ENCODE measurements around the gene GTF2I.
"Not testable (repeated sequence)": the region's sequence is repeated elsewhere in the genome, so short reads cannot be mapped to it uniquely, and the experiment has no call there.

Gene GTF2I

GRCh38 chr7:74683799-74684198 is 26.3 kb downstream of the GTF2I start:
- no peaks in the 10 kb centered on the region for H3K9me3 ChIP-seq (ENCODE audit: control extremely low read depth in 1 of 5, control insufficient read depth in 4 of 5, insufficient read depth in 2 of 5, low read depth in 1 of 5, low read length in 4 of 5)
- WGBS (ENCODE audit: insufficient coverage): 100% methylated on average over 3 of the region's 5 CpGs
- no peak overlapping the region for H3K27ac ChIP-seq (ENCODE audit: insufficient read depth in 1 of 2, low read depth in 1 of 2, low read length in 2 of 2, poor library complexity in 1 of 2, severe bottlenecking in 2 of 2)
- H3K4me3 ChIP-seq (ENCODE audit: control insufficient read depth in 1 of 7, extremely low read depth in 1 of 7, insufficient read depth in 4 of 7, low read depth in 2 of 7, low read length in 6 of 7): no peak overlapping the region
- DNase-seq: no peak
- ChIA-PET POLR2A (no interaction called here), CTCF (no interaction called here)
- no peaks in the 10 kb centered on the region for H3K27me3 ChIP-seq (replicated peaks in 2 of 5; ENCODE audit: control insufficient read depth in 4 of 5, insufficient read depth in 5 of 5, low read length in 4 of 5)
- no peaks in the 10 kb centered on the region for H3K4me1 ChIP-seq (ENCODE audit: control extremely low read depth in 1 of 4, control insufficient read depth in 4 of 4, insufficient read depth in 4 of 4, low read length in 3 of 4)
- H3K36me3 ChIP-seq (ENCODE audit: control insufficient read depth in 4 of 4, insufficient read depth in 4 of 4, low read length in 3 of 4): peaks cover 2 to 31% (median 6%) of the 10 kb centered on the region in 4 experiments

DNA sequence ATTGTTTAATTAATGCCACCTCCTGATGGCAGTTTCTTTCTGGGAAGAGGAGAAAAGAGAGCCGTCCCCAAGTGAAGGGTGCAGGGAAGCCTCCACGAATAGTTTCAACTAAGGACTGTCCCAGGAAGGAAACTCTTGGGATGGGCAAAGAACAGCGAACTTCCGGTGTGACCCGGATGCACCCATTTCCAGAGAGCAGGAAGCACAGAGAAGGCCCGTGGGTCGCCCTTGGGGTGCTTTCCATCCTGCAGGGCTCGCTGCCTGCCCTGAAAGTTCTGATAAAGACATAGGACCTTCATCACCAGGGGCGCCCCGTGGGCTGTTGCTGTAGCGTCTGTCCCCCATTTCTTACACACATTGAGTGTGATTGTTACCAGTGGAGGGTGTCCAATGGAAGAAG is 27.0 kb downstream of the GTF2I start:
- CTCF ChIA-PET: no interaction called here
- H3K27ac ChIP-seq (ENCODE audit: insufficient read depth in 1 of 2, low read depth in 1 of 2, low read length in 2 of 2, poor library complexity in 1 of 2, severe bottlenecking in 2 of 2): no peak overlapping the region
- H3K27me3 ChIP-seq (replicated peaks in 2 of 5; ENCODE audit: control insufficient read depth in 4 of 5, insufficient read depth in 5 of 5, low read length in 4 of 5): no peaks in the 10 kb centered on the region
- no peaks in the 10 kb centered on the region for H3K4me1 ChIP-seq (ENCODE audit: control extremely low read depth in 1 of 4, control insufficient read depth in 4 of 4, insufficient read depth in 4 of 4, low read length in 3 of 4)
- H3K4me3 ChIP-seq (ENCODE audit: control insufficient read depth in 1 of 7, extremely low read depth in 1 of 7, insufficient read depth in 4 of 7, low read depth in 2 of 7, low read length in 6 of 7): no peak overlapping the region
- no peaks in the 10 kb centered on the region for H3K9me3 ChIP-seq (ENCODE audit: control extremely low read depth in 1 of 5, control insufficient read depth in 4 of 5, insufficient read depth in 2 of 5, low read depth in 1 of 5, low read length in 4 of 5)
- no peak for DNase-seq
- peaks cover 4 to 34% (median 8%) of the 10 kb centered on the region in 4 experiments for H3K36me3 ChIP-seq (ENCODE audit: control insufficient read depth in 4 of 4, insufficient read depth in 4 of 4, low read length in 3 of 4)
- WGBS (ENCODE audit: insufficient coverage): 95% methylated on average over 7 of the region's 11 CpGs
- POLR2A ChIA-PET: no interaction called here

GRCh38 chr7:74684921-74685320 is 27.4 kb downstream of the GTF2I start:
- DNase-seq: no peak
- CTCF ChIA-PET: no interaction called here
- no peaks in the 10 kb centered on the region for H3K9me3 ChIP-seq (ENCODE audit: control extremely low read depth in 1 of 5, control insufficient read depth in 4 of 5, insufficient read depth in 2 of 5, low read depth in 1 of 5, low read length in 4 of 5)
- H3K4me1 ChIP-seq (ENCODE audit: control extremely low read depth in 1 of 4, control insufficient read depth in 4 of 4, insufficient read depth in 4 of 4, low read length in 3 of 4): no peaks in the 10 kb centered on the region
- POLR2A ChIA-PET: no interaction called here
- no peaks in the 10 kb centered on the region for H3K27me3 ChIP-seq (replicated peaks in 2 of 5; ENCODE audit: control insufficient read depth in 4 of 5, insufficient read depth in 5 of 5, low read length in 4 of 5)
- H3K4me3 ChIP-seq (ENCODE audit: control insufficient read depth in 1 of 7, extremely low read depth in 1 of 7, insufficient read depth in 4 of 7, low read depth in 2 of 7, low read length in 6 of 7): no peak overlapping the region
- peaks cover 7 to 36% (median 12%) of the 10 kb centered on the region in 4 experiments for H3K36me3 ChIP-seq (ENCODE audit: control insufficient read depth in 4 of 4, insufficient read depth in 4 of 4, low read length in 3 of 4)
- WGBS (ENCODE audit: insufficient coverage): 100% methylated on average over 4 of the region's 5 CpGs
- no peak overlapping the region for H3K27ac ChIP-seq (ENCODE audit: insufficient read depth in 1 of 2, low read depth in 1 of 2, low read length in 2 of 2, poor library complexity in 1 of 2, severe bottlenecking in 2 of 2)

GRCh38 chr7:74690474-74690873 is 33.0 kb downstream of the GTF2I start:
- WGBS (ENCODE audit: insufficient coverage): no CpG with 5 or more reads among the region's 3 CpGs
- Histone ChIP-seq H3K36me3 (ENCODE audit: control insufficient read depth in 4 of 4, insufficient read depth in 4 of 4, low read length in 3 of 4) (peaks cover 39 to 67% (median 54%) of the 10 kb centered on the region in 4 experiments), H3K4me1 (ENCODE audit: control extremely low read depth in 1 of 4, control insufficient read depth in 4 of 4, insufficient read depth in 4 of 4, low read length in 3 of 4) (no peaks in the 10 kb centered on the region), H3K9me3 (ENCODE audit: control extremely low read depth in 1 of 5, control insufficient read depth in 4 of 5, insufficient read depth in 2 of 5, low read depth in 1 of 5, low read length in 4 of 5) (peaks cover 2 to 24% (median 7%) of the 10 kb centered on the region in 5 experiments), H3K27ac (ENCODE audit: insufficient read depth in 1 of 2, low read depth in 1 of 2, low read length in 2 of 2, poor library complexity in 1 of 2, severe bottlenecking in 2 of 2) (no peak overlapping the region), H3K4me3 (ENCODE audit: control insufficient read depth in 1 of 7, extremely low read depth in 1 of 7, insufficient read depth in 4 of 7, low read depth in 2 of 7, low read length in 6 of 7) (no peak overlapping the region), H3K27me3 (replicated peaks in 2 of 5; ENCODE audit: control insufficient read depth in 4 of 5, insufficient read depth in 5 of 5, low read length in 4 of 5) (no peaks in the 10 kb centered on the region)
- no peak for DNase-seq
- ChIA-PET CTCF (no interaction called here), POLR2A (no interaction called here)

- H3K27me3 ChIP-seq (replicated peaks in 2 of 5; ENCODE audit: control insufficient read depth in 4 of 5, insufficient read depth in 5 of 5, low read length in 4 of 5); H3K9me3 ChIP-seq (ENCODE audit: control extremely low read depth in 1 of 5, control insufficient read depth in 4 of 5, insufficient read depth in 2 of 5, low read depth in 1 of 5, low read length in 4 of 5); H3K4me3 ChIP-seq (ENCODE audit: control insufficient read depth in 1 of 7, extremely low read depth in 1 of 7, insufficient read depth in 4 of 7, low read depth in 2 of 7, low read length in 6 of 7); H3K27ac ChIP-seq (ENCODE audit: insufficient read depth in 1 of 2, low read depth in 1 of 2, low read length in 2 of 2, poor library complexity in 1 of 2, severe bottlenecking in 2 of 2); H3K4me1 ChIP-seq (ENCODE audit: control extremely low read depth in 1 of 4, control insufficient read depth in 4 of 4, insufficient read depth in 4 of 4, low read length in 3 of 4); POLR2A ChIA-PET; DNase-seq: not testable (repeated sequence)
- H3K36me3 ChIP-seq (ENCODE audit: control insufficient read depth in 4 of 4, insufficient read depth in 4 of 4, low read length in 3 of 4): peaks cover 38 to 89% (median 64%) of the 10 kb centered on the region in 4 experiments
- 100% methylated on average over 3 of the region's 6 CpGs for WGBS (ENCODE audit: insufficient coverage)
- CTCF ChIA-PET: interaction anchor here (0.9 kb wide), 1 partner anchor 9 kb away, joined by 4 read pairs; no protein-coding TSS in a partner anchor
Observed at GRCh38 chr7:74704419-74704818, 46.9 kb downstream of the GTF2I start.

DNA sequence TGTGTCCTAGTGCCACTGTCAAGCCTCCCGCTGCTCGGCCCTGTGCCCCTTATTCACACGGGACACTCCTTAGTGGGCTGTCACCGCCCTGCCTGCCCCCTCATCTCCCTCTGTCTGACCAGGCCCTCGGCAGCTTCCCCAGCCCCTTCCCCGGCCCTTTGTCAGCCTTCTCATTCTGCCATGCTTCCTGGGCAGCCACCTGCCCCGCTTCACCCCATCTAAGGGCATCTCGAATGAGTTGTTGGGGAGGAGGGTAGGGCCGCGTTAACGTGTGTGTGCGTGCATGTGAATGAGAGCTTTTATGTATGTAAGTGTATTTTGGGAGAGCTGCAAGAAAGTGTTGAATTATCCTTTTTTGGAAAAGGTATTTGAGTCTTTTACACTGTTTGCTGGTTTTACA is 49.7 kb downstream of the GTF2I start:
- CTCF ChIA-PET: interaction anchor here (0.6 to 1.5 kb wide), 3 partner anchors 10 to 47 kb away, joined by 3 read pairs; no protein-coding TSS in a partner anchor
- peaks cover 26 to 92% (median 66%) of the 10 kb centered on the region in 4 experiments for H3K36me3 ChIP-seq (ENCODE audit: control insufficient read depth in 4 of 4, insufficient read depth in 4 of 4, low read length in 3 of 4)

GRCh38 chr7:74708569-74709275 is 51.2 kb downstream of the GTF2I start:
- no peak overlapping the region for H3K4me3 ChIP-seq (ENCODE audit: control insufficient read depth in 1 of 7, extremely low read depth in 1 of 7, insufficient read depth in 4 of 7, low read depth in 2 of 7, low read length in 6 of 7)
- H3K36me3 ChIP-seq (ENCODE audit: control insufficient read depth in 4 of 4, insufficient read depth in 4 of 4, low read length in 3 of 4): peaks cover 24 to 93% (median 65%) of the 10 kb centered on the region in 4 experiments
- H3K4me1 ChIP-seq (ENCODE audit: control extremely low read depth in 1 of 4, control insufficient read depth in 4 of 4, insufficient read depth in 4 of 4, low read length in 3 of 4): no peaks in the 10 kb centered on the region
- CTCF ChIA-PET: interaction anchor here (0.9 to 1.5 kb wide), 2 partner anchors 11 to 26 kb away, joined by 3 read pairs; no protein-coding TSS in a partner anchor
- no peak for DNase-seq
- peaks cover 3 to 10% (median 4%) of the 10 kb centered on the region in 5 experiments for H3K9me3 ChIP-seq (ENCODE audit: control extremely low read depth in 1 of 5, control insufficient read depth in 4 of 5, insufficient read depth in 2 of 5, low read depth in 1 of 5, low read length in 4 of 5)
- POLR2A ChIA-PET: no interaction called here
- no peaks in the 10 kb centered on the region for H3K27me3 ChIP-seq (replicated peaks in 2 of 5; ENCODE audit: control insufficient read depth in 4 of 5, insufficient read depth in 5 of 5, low read length in 4 of 5)
- no peak overlapping the region for H3K27ac ChIP-seq (ENCODE audit: insufficient read depth in 1 of 2, low read depth in 1 of 2, low read length in 2 of 2, poor library complexity in 1 of 2, severe bottlenecking in 2 of 2)
- WGBS (ENCODE audit: insufficient coverage): 95% methylated on average over 3 of the region's 7 CpGs

More for the DNA sequence above, 49.7 kb downstream of the GTF2I start:
- WGBS (ENCODE audit: insufficient coverage): 100% methylated on average over 5 of the region's 12 CpGs
- Histone ChIP-seq H3K27ac (ENCODE audit: insufficient read depth in 1 of 2, low read depth in 1 of 2, low read length in 2 of 2, poor library complexity in 1 of 2, severe bottlenecking in 2 of 2) (no peak overlapping the region), H3K27me3 (replicated peaks in 2 of 5; ENCODE audit: control insufficient read depth in 4 of 5, insufficient read depth in 5 of 5, low read length in 4 of 5) (no peaks in the 10 kb centered on the region), H3K4me3 (ENCODE audit: control insufficient read depth in 1 of 7, extremely low read depth in 1 of 7, insufficient read depth in 4 of 7, low read depth in 2 of 7, low read length in 6 of 7) (no peak overlapping the region), H3K9me3 (ENCODE audit: control extremely low read depth in 1 of 5, control insufficient read depth in 4 of 5, insufficient read depth in 2 of 5, low read depth in 1 of 5, low read length in 4 of 5) (no peaks in the 10 kb centered on the region), H3K4me1 (ENCODE audit: control extremely low read depth in 1 of 4, control insufficient read depth in 4 of 4, insufficient read depth in 4 of 4, low read length in 3 of 4) (no peaks in the 10 kb centered on the region)
- no peak for DNase-seq
- POLR2A ChIA-PET: no interaction called here

Measured in common myeloid progenitor, CD34-positive (primary cell).